Stimulated activated CD4-positive, alpha-beta T cell treated with anti-CD3 and anti-CD28 coated beads, Interleukin-4, amount 100 ng/mL, for 48 hours (primary cell): Measurements from ENCODE around the gene CERS6.

ENCODE experiments used
- DNase-seq, 2 donors: peaks; one replicate each; pipeline ENCODE4 v3.0.0-alpha.2; 2020; ENCODE audit warnings: low read depth in 2 of 2

The CERS6 gene

GRCh38 chr2:168443818-168444217, 12.3 kb upstream of the CERS6 start:
- DNase-seq = no peak

GRCh38 chr2:168445960-168446359, 10.1 kb upstream of the CERS6 start:
- no peak for DNase-seq

GRCh38 chr2:168448980-168449379, 7.1 kb upstream of the CERS6 start:
- no peak for DNase-seq

- DNase-seq = no peak
Observed at GRCh38 chr2:168449419-168449818, 6.7 kb upstream of the CERS6 start.

- DNase-seq = no peak
Observed at GRCh38 chr2:168450171-168450570, 5.9 kb upstream of the CERS6 start.

- no peak for DNase-seq
Observed at GRCh38 chr2:168450732-168451131, 5.3 kb upstream of the CERS6 start.

- no peak for DNase-seq
Observed at GRCh38 chr2:168452781-168453180, 3.3 kb upstream of the CERS6 start.

- no peak for DNase-seq
Observed at GRCh38 chr2:168453404-168453803, 2.7 kb upstream of the CERS6 start.

GRCh38 chr2:168454737-168455644, 1.1 kb upstream of the CERS6 start:
- DNase-seq = no peak

- peak; percentile 21 to 37 for DNase-seq
Observed at GRCh38 chr2:168456521-168457189, 583 bp downstream of the CERS6 start.

- no peak for DNase-seq
Observed at GRCh38 chr2:168457190-168457895, 1.3 kb downstream of the CERS6 start.

GRCh38 chr2:168458139-168458538, 2.1 kb downstream of the CERS6 start:
- DNase-seq = no peak

GRCh38 chr2:168459256-168459655, 3.2 kb downstream of the CERS6 start:
- DNase-seq = no peak

GRCh38 chr2:168460571-168460970, 4.5 kb downstream of the CERS6 start:
- DNase-seq = no peak

GRCh38 chr2:168461178-168461941, 5.3 kb downstream of the CERS6 start:
- DNase-seq = no peak

- no peak for DNase-seq
Observed at GRCh38 chr2:168461942-168462331, 5.9 kb downstream of the CERS6 start.

- DNase-seq = no peak
Observed at GRCh38 chr2:168462543-168463045, 6.5 kb downstream of the CERS6 start.

GRCh38 chr2:168465594-168465993, 9.5 kb downstream of the CERS6 start:
- no peak for DNase-seq

- no peak for DNase-seq
Observed at GRCh38 chr2:168466190-168466737, 10.2 kb downstream of the CERS6 start.

- no peak for DNase-seq
Observed at GRCh38 chr2:168466834-168467565, 10.9 kb downstream of the CERS6 start.

GRCh38 chr2:168467729-168468128, 11.7 kb downstream of the CERS6 start:
- no peak for DNase-seq
